ENCODE measurements around the gene ALPK1. TPM values are rescaled to one million over a fixed set of nuclear protein-coding genes. Genes with fewer than 3 reads are reported as not detected.

The ALPK1 gene
- polyA plus RNA-seq, 1 donor from 2014 or later, result 0.10 TPM

DNA sequence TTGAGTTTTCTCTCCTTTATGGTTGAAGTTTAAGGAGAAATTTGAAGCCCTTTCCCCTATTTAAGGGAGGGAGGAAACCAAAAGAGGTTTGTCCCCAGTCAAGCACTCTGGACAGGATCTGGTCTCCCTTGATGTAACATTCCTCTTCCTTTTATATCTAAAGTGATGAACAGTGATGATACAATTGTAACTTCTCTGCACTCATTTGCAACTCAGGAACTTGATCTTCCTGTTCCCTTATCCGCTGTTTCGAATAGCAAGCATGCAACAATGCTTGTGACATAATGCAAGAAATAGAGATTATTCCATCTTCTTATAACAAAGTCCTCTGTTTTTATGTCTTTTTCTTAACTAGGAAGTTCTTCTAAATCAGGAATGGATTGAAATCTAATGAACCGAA lies 18.3 kb downstream of the ALPK1 start:
- no peaks in the 10 kb centered on the region for H3K27me3 ChIP-seq (ENCODE audit: insufficient read depth, low read depth, low read length)
- H3K27ac ChIP-seq (ENCODE audit: low read length), result no peak overlapping the region
- no peaks in the 10 kb centered on the region for H4K20me1 ChIP-seq (ENCODE audit: insufficient read depth)
- H3K36me3 ChIP-seq (ENCODE audit: insufficient read depth, low read length), result no peaks in the 10 kb centered on the region
- no peaks in the 10 kb centered on the region for H3K9me2 ChIP-seq (ENCODE audit: insufficient read depth, low read length)
- H3K4me2 ChIP-seq (ENCODE audit: low read length), result no peak overlapping the region
- H3K4me3 ChIP-seq (ENCODE audit: low read length), result no peak overlapping the region
- no peaks in the 10 kb centered on the region for H3F3A ChIP-seq (ENCODE audit: insufficient read depth, low read length, poor library complexity, severe bottlenecking)
- no peaks in the 10 kb centered on the region for H3K9me3 ChIP-seq (ENCODE audit: low read length)
- TF ChIP-seq POLR2AphosphoS5 (IDR thresholded peaks at IDR 0.05), result no peak
- TF ChIP-seq RAD21 (conservative IDR thresholded peaks at IDR 0.05), result no peak
- TF ChIP-seq EP300 (conservative IDR thresholded peaks at IDR 0.05; ENCODE audit: poor library complexity, severe bottlenecking), result no peak
- TF ChIP-seq, protein P1, sequence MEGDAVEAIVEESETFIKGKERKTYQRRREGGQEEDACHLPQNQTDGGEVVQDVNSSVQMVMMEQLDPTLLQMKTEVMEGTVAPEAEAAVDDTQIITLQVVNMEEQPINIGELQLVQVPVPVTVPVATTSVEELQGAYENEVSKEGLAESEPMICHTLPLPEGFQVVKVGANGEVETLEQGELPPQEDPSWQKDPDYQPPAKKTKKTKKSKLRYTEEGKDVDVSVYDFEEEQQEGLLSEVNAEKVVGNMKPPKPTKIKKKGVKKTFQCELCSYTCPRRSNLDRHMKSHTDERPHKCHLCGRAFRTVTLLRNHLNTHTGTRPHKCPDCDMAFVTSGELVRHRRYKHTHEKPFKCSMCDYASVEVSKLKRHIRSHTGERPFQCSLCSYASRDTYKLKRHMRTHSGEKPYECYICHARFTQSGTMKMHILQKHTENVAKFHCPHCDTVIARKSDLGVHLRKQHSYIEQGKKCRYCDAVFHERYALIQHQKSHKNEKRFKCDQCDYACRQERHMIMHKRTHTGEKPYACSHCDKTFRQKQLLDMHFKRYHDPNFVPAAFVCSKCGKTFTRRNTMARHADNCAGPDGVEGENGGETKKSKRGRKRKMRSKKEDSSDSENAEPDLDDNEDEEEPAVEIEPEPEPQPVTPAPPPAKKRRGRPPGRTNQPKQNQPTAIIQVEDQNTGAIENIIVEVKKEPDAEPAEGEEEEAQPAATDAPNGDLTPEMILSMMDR (IDR thresholded peaks at IDR 0.05; ENCODE audit: poor library complexity, severe bottlenecking), result no peak
- TF ChIP-seq MXI1 (conservative IDR thresholded peaks at IDR 0.05; ENCODE audit: poor library complexity, severe bottlenecking), result no peak
- no peak for TF ChIP-seq SMC3 (conservative IDR thresholded peaks at IDR 0.05; ENCODE audit: poor library complexity)
- no peak for TF ChIP-seq EZH2 (IDR thresholded peaks at IDR 0.05; ENCODE audit: borderline replicate concordance, insufficient read depth, low read length, poor library complexity, severe bottlenecking)
- TF ChIP-seq, protein P2, sequence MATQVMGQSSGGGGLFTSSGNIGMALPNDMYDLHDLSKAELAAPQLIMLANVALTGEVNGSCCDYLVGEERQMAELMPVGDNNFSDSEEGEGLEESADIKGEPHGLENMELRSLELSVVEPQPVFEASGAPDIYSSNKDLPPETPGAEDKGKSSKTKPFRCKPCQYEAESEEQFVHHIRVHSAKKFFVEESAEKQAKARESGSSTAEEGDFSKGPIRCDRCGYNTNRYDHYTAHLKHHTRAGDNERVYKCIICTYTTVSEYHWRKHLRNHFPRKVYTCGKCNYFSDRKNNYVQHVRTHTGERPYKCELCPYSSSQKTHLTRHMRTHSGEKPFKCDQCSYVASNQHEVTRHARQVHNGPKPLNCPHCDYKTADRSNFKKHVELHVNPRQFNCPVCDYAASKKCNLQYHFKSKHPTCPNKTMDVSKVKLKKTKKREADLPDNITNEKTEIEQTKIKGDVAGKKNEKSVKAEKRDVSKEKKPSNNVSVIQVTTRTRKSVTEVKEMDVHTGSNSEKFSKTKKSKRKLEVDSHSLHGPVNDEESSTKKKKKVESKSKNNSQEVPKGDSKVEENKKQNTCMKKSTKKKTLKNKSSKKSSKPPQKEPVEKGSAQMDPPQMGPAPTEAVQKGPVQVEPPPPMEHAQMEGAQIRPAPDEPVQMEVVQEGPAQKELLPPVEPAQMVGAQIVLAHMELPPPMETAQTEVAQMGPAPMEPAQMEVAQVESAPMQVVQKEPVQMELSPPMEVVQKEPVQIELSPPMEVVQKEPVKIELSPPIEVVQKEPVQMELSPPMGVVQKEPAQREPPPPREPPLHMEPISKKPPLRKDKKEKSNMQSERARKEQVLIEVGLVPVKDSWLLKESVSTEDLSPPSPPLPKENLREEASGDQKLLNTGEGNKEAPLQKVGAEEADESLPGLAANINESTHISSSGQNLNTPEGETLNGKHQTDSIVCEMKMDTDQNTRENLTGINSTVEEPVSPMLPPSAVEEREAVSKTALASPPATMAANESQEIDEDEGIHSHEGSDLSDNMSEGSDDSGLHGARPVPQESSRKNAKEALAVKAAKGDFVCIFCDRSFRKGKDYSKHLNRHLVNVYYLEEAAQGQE (IDR thresholded peaks at IDR 0.05; ENCODE audit: borderline replicate concordance), result no peak
- no peak for TF ChIP-seq TAF1 (IDR thresholded peaks at IDR 0.05; ENCODE audit: low read depth)
- no peak overlapping the region for H3K9ac ChIP-seq (ENCODE audit: low read length)
- H2AFZ ChIP-seq (ENCODE audit: low read depth, low read length), result no peak overlapping the region
- H3K79me2 ChIP-seq (replicated peaks; ENCODE audit: insufficient read depth, low read length), result no peaks in the 10 kb centered on the region

DNA sequence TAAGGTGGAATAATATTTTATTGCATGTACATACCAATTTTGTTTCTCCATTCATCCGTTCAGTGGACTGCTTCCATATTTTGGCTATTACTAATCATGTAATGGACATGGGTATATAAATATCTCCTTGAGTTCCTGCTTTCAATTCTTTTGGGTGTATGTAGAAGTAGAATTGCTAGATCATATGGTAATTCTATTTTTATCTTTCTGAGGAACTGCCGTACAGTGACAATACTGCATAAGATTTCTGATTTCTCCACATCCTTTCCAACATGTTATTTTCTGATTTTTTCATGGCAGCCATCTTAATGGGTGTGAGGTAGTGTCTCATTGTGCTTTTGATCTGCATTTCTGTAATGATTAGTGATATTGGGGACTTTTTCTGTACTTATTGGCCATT lies 19.2 kb downstream of the ALPK1 start:
- no peaks in the 10 kb centered on the region for H3K36me3 ChIP-seq (ENCODE audit: insufficient read depth, low read length)
- H3K9me2 ChIP-seq (ENCODE audit: insufficient read depth, low read length), result no peaks in the 10 kb centered on the region
- H3K4me3 ChIP-seq (ENCODE audit: low read length), result no peak overlapping the region
- H4K20me1 ChIP-seq (ENCODE audit: insufficient read depth), result no peaks in the 10 kb centered on the region
- TF ChIP-seq, protein P2 (IDR thresholded peaks at IDR 0.05; ENCODE audit: borderline replicate concordance), result no peak
- no peak for TF ChIP-seq EP300 (conservative IDR thresholded peaks at IDR 0.05; ENCODE audit: poor library complexity, severe bottlenecking)
- TF ChIP-seq MXI1 (conservative IDR thresholded peaks at IDR 0.05; ENCODE audit: poor library complexity, severe bottlenecking), result no peak
- TF ChIP-seq RAD21 (conservative IDR thresholded peaks at IDR 0.05), result no peak
- TF ChIP-seq POLR2AphosphoS5 (IDR thresholded peaks at IDR 0.05), result no peak
- no peak for TF ChIP-seq EZH2 (IDR thresholded peaks at IDR 0.05; ENCODE audit: borderline replicate concordance, insufficient read depth, low read length, poor library complexity, severe bottlenecking)
- TF ChIP-seq, protein P1 (IDR thresholded peaks at IDR 0.05; ENCODE audit: poor library complexity, severe bottlenecking), result no peak
- TF ChIP-seq SMC3 (conservative IDR thresholded peaks at IDR 0.05; ENCODE audit: poor library complexity), result no peak
- TF ChIP-seq TAF1 (IDR thresholded peaks at IDR 0.05; ENCODE audit: low read depth), result no peak
- no peaks in the 10 kb centered on the region for H3K27me3 ChIP-seq (ENCODE audit: insufficient read depth, low read depth, low read length)
- H3K27ac ChIP-seq (ENCODE audit: low read length), result no peak overlapping the region
- no peak overlapping the region for H2AFZ ChIP-seq (ENCODE audit: low read depth, low read length)
- no peaks in the 10 kb centered on the region for H3K9me3 ChIP-seq (ENCODE audit: low read length)
- H3K4me2 ChIP-seq (ENCODE audit: low read length), result no peak overlapping the region
- H3K9ac ChIP-seq (ENCODE audit: low read length), result no peak overlapping the region
- no peaks in the 10 kb centered on the region for H3K79me2 ChIP-seq (replicated peaks; ENCODE audit: insufficient read depth, low read length)
- H3F3A ChIP-seq (ENCODE audit: insufficient read depth, low read length, poor library complexity, severe bottlenecking), result no peaks in the 10 kb centered on the region

Measured in neural cell (in vitro differentiated cells).